Kidney (tissue), 14 donors: ENCODE data around the gene PITPNM3. TPM values are rescaled to one million over a fixed set of nuclear protein-coding genes. Genes with fewer than 3 reads are reported as not detected.

Source experiments
- DNase-seq, 5 donors: peaks; one replicate each; pipeline ENCODE4 v3.0.0-alpha.2; 2013 to 2020
- FAIRE-seq: peaks from 2 replicates; lab custom pipeline; 2012; peaks lifted over from hg19 to GRCh38; lab: Jason Lieb, UNC
- H3K27ac ChIP-seq, 2 donors: one replicate each; pipeline ENCODE4 v1.7.0; 2013; ENCODE audit warnings: low read depth in 2 of 2, low read length in 2 of 2, inconsistent platforms in 1 of 2
- H3K27me3 ChIP-seq: one replicate; pipeline ENCODE4 v1.7.1; 2013; ENCODE audit warnings: low read length, inconsistent platforms; ENCODE audit not compliant: control insufficient read depth, insufficient read depth
- H3K36me3 ChIP-seq, 3 donors: one replicate each; pipeline versions ENCODE4 v1.7.0 to v1.7.1; 2013; ENCODE audit warnings: low read length in 3 of 3, control low read depth in 1 of 3, inconsistent platforms in 1 of 3; ENCODE audit not compliant: insufficient read depth in 3 of 3, control insufficient read depth in 2 of 3
- H3K4me1 ChIP-seq, 3 donors: one replicate each; pipeline versions ENCODE4 v1.7.0 to v1.7.1; 2013; ENCODE audit warnings: low read length in 3 of 3, inconsistent platforms in 1 of 3, low read depth in 1 of 3; ENCODE audit not compliant: control insufficient read depth in 2 of 3, insufficient read depth in 2 of 3
- H3K4me3 ChIP-seq, 3 donors: one replicate each; pipeline versions ENCODE4 v1.7.0 to v1.8.1; 2013; ENCODE audit warnings: low read length in 3 of 3, control low read depth in 1 of 3, inconsistent platforms in 1 of 3
- H3K9ac ChIP-seq, 3 donors: one replicate each; pipeline versions ENCODE4 v1.7.0 to v1.7.1; 2013; ENCODE audit warnings: low read length in 3 of 3, control low read depth in 1 of 3, inconsistent platforms in 1 of 3
- H3K9me3 ChIP-seq, 3 donors: one replicate each; pipeline versions ENCODE4 v1.7.0 to v1.7.1; 2013; ENCODE audit warnings: low read length in 3 of 3, control low read depth in 1 of 3, inconsistent platforms in 1 of 3; ENCODE audit not compliant: control insufficient read depth in 2 of 3, insufficient read depth in 1 of 3
- CTCF ChIP-seq: IDR thresholded peaks from 3 replicates; pipeline ENCODE4 v1.5.1; 2012; ENCODE audit warnings: mild to moderate bottlenecking, moderate library complexity, borderline replicate concordance; ENCODE audit not compliant: insufficient read depth; ENCODE audit errors: extremely low read depth
- intact Hi-C: fragments of 100-400 bp; cut with DNase I; formaldehyde crosslinking; loops from one replicate; pipeline ENCODE4 v1.11.1; 2022
- polyA plus RNA-seq: library from polyadenylated mRNA; stranded (reverse); fragments of 350-450 nt; fragmentation: Illumina TruSeq; extraction: RNeasy Lipid Tissue Mini Kit (QIAGEN cat#74804); gene quantifications from one replicate; pipeline ENCODE4 v1.2.3, GENCODE V29; 2014; ENCODE audit warnings: low read depth, low replicate concordance; ENCODE audit not compliant: insufficient read depth
- total RNA-seq: library from RNA; stranded (reverse); fragmentation: NEBNext Ultra II Directional; extraction: Animal tissue kit (Norgen Biotek cat#: 25700); gene quantifications from one replicate; pipeline ENCODE4 v1.2.1, GENCODE V29; 2021
- donor health status: control.
- donor health status: control.
- donor health status: control.
- donor health status: control.
- donor health status: control.
- donor health status: DM: yes; HTN: yes; CAD: no.
- donor health status: Normal renal cell carcinoma (clear cell type).

PITPNM3 gene
- total and polyA plus RNA-seq, 2 donors from 2014 or later = 1.8 to 9.1 TPM

- H3K27me3 ChIP-seq = no peaks in the 10 kb centered on the region
- intact Hi-C loops = loop anchor here (10.0 kb wide), 1 partner anchor 92 kb away; no protein-coding TSS in a partner anchor
- FAIRE-seq = no peak
Observed at GRCh38 chr17:6473128-6473767, 83.1 kb downstream of the PITPNM3 start.

GRCh38 chr17:6472517-6472916 is 83.8 kb downstream of the PITPNM3 start:
- H3K27me3 ChIP-seq = no peaks in the 10 kb centered on the region
- H3K9ac ChIP-seq = no peak overlapping the region
- H3K36me3 ChIP-seq = no peaks in the 10 kb centered on the region
- no peak for TF ChIP-seq CTCF
- H3K4me1 ChIP-seq = no peaks in the 10 kb centered on the region
- no peak overlapping the region for H3K4me3 ChIP-seq
- no peak overlapping the region for H3K27ac ChIP-seq
- DNase-seq (no peak), FAIRE-seq (no peak)
- H3K9me3 ChIP-seq = no peaks in the 10 kb centered on the region
- intact Hi-C loops = loop anchor here (10.0 kb wide), 1 partner anchor 92 kb away; no protein-coding TSS in a partner anchor

More at GRCh38 chr17:6473128-6473767, 83.1 kb downstream of the PITPNM3 start:
- Histone ChIP-seq H3K4me1 (no peaks in the 10 kb centered on the region), H3K4me3 (no peak overlapping the region), H3K9ac (no peak overlapping the region), H3K9me3 (no peaks in the 10 kb centered on the region), H3K27ac (no peak overlapping the region), H3K36me3 (no peaks in the 10 kb centered on the region)
- peak; percentile 91 for TF ChIP-seq CTCF
- DNase-seq = peak; percentile 86 to 89 (median 88)

- no peak overlapping the region for H3K9ac ChIP-seq
- intact Hi-C loops = loop anchor here (10.0 kb wide), 1 partner anchor 93 kb away; no protein-coding TSS in a partner anchor
Observed at GRCh38 chr17:6471531-6472465, 84.6 kb downstream of the PITPNM3 start.

More at GRCh38 chr17:6471531-6472465, 84.6 kb downstream of the PITPNM3 start:
- no peak for TF ChIP-seq CTCF
- FAIRE-seq = no peak
- no peaks in the 10 kb centered on the region for H3K9me3 ChIP-seq
- H3K27ac ChIP-seq = no peak overlapping the region
- no peaks in the 10 kb centered on the region for H3K27me3 ChIP-seq
- H3K36me3 ChIP-seq = no peaks in the 10 kb centered on the region
- no peaks in the 10 kb centered on the region for H3K4me1 ChIP-seq
- no peak for DNase-seq
- H3K4me3 ChIP-seq = no peak overlapping the region
